Activated gamma-delta T cell (primary cell): ENCODE measurements around the gene ZAR1L.
"Not testable (repeated sequence)": the region's sequence is repeated elsewhere in the genome, so short reads cannot be mapped to it uniquely, and the experiment has no call there.

Experiments used
- DNase-seq: peaks from one replicate; lab custom pipeline; 2025; lab: John Stamatoyannopoulos, UW
- total RNA-seq, 2 donors: gene quantifications; one replicate each; lab custom pipeline; 2026; lab: John Stamatoyannopoulos, UW

Gene ZAR1L, protein sequence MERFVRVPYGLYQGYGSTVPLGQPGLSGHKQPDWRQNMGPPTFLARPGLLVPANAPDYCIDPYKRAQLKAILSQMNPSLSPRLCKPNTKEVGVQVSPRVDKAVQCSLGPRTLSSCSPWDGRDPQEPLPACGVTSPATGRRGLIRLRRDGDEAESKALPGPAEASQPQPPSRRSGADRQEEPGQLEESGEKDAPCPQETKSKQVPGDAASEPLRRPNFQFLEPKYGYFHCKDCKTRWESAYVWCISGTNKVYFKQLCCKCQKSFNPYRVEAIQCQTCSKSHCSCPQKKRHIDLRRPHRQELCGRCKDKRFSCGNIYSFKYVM
- total RNA-seq, result 0.04 to 0.15 reads per million in 2 donors

GRCh38 chr13:32315238-32316027, at the start of gene ZAR1L, which contains the start of gene BRCA2:
Gene ZAR1L, minus strand, starts transcription at chr13:32315363. Its CDS starts 3,438 bp downstream, at chr13:32311925.
Gene BRCA2, plus strand, starts transcription at chr13:32315508. Its CDS starts 953 bp downstream, at chr13:32316461.
- DNase-seq, result peak; percentile 79

- DNase-seq, result no peak
These were observed 47.4 kb upstream of the ZAR1L start for GRCh38 chr13:32362574-32362973.

GRCh38 chr13:32355935-32356334, 40.8 kb upstream of the ZAR1L start:
- DNase-seq, result not testable (repeated sequence)

- DNase-seq, result no peak
These were observed 38.9 kb upstream of the ZAR1L start for GRCh38 chr13:32354040-32354439.

DNA sequence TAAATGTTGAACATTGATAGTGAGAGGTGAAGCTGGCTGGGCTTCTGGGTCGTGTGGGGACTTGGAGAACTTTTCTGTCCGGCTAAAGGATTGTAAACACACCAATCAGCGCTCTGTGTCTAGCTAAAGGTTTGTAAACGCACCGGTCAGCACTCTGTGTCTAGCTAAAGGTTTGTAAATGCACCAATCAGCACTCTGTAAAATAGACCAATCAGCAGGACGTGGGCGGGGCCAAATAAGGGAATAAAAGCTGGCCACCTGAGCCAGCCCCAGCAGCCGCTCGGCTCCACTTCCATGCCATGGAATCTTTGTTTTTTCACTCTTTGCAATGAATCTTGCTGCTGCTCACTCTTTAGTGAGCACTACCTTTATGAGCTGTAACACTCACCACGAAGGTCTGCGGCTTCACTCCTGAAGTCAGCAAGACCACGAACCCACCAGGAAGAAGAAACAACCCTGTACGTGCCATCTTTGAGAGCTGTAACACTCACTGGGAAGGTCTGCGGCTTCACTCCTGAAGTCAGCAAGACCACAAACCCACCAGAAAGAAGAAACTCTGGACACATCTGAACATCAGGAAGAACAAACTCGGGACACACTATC, 35.8 kb upstream of the ZAR1L start:
- not testable (repeated sequence) for DNase-seq

DNA sequence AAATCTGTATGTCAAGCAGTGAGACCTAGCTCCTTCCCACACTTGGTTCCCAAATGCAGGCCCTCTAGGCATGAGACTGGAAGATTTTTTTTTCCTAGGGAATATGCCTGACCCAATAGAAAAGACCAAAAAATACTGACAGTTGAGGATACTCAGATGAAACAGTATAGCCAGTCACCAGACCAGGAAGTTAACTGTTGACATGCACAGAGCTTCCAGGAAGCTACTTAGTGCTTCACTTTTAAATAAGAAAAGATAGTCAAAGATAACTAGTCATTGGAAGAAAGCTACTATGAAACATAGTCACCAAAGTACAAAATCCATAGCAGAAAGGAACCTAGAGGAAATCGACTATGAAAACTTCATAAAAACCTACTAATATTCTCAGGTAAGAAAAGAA, 32.5 kb upstream of the ZAR1L start:
- no peak for DNase-seq

GRCh38 chr13:32340914-32341313, 25.8 kb upstream of the ZAR1L start:
- no peak for DNase-seq

DNA sequence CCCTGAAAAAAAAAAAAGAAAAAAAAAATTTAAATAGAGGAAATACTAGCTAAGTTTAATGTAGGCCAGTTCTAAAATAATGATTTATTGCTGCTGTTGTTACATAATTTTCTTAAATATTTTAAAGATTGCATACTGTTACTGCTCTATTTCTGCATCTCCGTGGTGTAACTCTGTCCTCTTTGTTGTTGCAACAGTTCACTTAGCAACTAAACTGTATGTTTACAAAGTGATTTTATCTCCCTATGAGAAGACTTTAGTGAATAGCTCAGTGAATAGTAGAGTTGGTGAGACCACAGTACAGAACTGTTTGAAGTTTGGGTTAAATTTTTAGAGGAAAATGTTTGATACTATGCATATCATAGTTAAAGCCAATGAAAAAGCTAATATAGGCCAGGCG, 19.5 kb upstream of the ZAR1L start:
- no peak for DNase-seq

DNA sequence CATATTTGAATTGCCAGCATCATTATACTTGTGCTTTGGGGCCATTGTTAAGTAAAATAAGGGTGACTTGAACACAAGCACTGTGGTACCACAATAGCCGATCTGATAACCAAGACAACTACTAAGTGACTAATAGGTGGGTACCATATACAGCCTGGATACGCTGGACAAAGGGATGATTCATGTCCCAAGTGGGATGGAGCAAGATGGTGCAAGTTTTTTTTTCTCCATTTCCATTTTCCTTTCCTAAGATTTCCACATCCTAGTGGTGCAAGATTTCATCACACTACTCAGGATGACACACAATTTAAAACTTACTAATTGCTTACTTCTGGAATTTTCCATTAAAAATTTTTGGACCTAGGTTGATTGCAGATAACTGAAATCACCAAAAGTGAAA, 15.3 kb upstream of the ZAR1L start:
- DNase-seq, result no peak

DNA sequence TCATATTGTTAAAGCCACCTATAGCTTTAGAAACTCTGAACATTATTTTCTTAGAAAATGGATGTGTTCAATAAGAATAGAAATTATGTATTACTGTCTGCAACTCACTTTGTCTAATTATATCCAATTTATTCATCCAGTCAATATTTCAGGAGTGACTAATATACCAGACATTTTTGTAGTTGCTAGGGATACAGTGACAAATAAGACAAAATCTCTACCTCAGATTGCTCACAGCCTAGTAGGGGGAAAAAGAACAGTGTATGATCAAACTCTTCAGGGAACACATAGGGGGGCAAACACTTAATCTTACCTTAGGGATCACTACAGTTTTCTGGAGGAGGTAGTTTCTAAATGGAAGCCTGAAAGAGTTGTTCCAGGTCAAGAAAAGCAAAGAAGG, 8.7 kb upstream of the ZAR1L start:
- no peak for DNase-seq

- DNase-seq, result no peak
These were observed 5.4 kb upstream of the ZAR1L start for GRCh38 chr13:32320528-32320927.

- DNase-seq, result no peak
These were observed 2.7 kb upstream of the ZAR1L start for GRCh38 chr13:32317716-32318465.

DNA sequence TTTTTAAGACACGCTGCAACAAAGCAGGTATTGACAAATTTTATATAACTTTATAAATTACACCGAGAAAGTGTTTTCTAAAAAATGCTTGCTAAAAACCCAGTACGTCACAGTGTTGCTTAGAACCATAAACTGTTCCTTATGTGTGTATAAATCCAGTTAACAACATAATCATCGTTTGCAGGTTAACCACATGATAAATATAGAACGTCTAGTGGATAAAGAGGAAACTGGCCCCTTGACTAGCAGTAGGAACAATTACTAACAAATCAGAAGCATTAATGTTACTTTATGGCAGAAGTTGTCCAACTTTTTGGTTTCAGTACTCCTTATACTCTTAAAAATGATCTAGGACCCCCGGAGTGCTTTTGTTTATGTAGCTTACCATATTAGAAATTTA, 1.3 kb upstream of the ZAR1L start:
- DNase-seq, result no peak

- no peak for DNase-seq
These were observed 821 bp upstream of the ZAR1L start for GRCh38 chr13:32316028-32316339.

GRCh38 chr13:32314271-32315237, 609 bp downstream of the ZAR1L start:
- DNase-seq, result peak; percentile 8

GRCh38 chr13:32311188-32311897, 3.8 kb downstream of the ZAR1L start:
- DNase-seq, result no peak

DNA sequence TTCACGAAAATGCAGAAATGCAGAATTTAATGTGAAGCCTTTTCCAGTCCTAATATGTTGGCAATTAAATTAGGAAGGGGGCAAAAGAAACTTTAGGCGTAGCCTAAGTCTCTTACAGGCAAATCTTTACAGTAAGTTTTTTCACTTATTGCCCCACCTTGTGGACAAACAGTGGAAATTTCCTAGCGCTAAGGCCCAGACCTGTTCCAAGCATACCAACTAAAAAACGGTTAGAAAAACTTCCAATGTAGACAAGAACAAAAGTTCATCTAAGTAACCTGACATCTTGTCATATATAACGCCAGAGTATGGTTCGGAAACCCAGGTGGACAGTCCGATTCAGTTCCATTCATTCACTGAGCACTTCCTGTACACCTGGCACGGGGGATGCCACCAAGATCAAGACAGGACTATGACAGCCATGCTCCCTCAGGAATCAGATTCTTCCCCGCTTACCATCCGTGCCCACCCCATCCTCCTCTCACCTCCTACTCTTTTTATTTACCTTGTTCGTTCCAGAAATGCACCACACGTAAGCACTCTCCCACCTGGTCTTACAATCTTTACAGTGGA, 4.9 kb downstream of the ZAR1L start:
- no peak for DNase-seq

DNA sequence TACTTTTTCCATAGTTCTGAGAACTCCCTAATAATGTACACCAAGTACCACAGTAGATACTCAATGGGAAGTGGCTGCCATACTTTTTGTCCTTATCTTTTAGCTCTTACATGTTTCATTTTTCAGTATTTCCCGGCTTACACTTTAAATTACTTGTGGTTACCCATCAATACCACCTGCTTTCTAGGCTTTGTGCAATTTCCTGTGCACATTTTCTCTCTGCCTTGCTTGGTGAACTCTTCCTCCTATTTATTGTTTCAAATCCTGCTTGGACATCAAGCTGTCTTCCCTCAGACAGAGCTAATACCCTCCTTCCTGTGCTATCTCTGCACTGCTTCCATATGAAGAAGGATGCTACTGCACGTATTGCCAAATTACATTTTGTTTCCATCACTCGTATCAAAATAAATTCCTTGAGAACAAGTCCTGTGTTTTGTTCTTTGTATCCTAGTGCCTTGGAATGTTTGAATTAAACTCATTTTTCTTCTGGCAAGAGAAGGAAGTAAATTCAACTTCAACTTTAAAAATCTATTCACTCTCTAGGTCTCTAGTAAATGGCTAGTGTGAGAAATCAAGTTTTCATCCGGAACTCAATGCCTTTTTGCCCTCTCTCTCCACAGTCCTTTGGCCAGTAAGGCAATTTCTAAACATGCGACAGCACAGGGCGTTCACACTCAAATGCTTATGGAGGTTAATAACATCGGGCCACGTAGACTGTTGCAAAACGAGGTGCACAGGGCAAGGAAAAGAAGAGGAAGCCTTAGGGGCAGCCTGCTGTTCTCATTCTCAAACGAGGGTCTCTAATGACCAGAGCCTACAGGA, 5.6 kb downstream of the ZAR1L start:
- no peak for DNase-seq

DNA sequence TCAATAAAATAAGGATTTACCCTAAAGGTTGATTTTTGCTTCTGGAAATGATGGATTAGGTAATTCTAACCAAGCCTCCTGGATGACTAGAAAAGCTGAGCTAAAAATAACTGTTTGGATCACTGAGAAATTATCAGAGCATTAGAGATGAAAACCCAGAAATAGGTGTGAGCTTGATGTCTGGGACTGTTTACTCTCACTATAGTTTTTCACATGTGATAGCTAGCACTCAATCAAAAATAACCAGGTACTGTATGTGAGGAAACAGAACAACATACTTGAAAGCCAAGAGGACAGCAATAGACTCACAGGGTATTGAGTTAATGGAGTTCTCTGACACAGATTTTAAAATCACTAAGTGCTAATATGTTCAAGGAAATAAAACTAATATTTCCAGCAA, 9.5 kb downstream of the ZAR1L start:
- DNase-seq, result no peak
